SK-N-SH (cell line): ENCODE measurements around the gene FAM43B. TPM values are rescaled to one million over a fixed set of nuclear protein-coding genes. Genes with fewer than 3 reads are reported as not detected.

Experiments used
- CTCF ChIA-PET: fragments of 300-600, 350-600 bp; formaldehyde crosslinking; extraction: SDS; loops from one replicate; lab custom pipeline; 2021; lab: Yijun Ruan, JAX
- POLR2A ChIA-PET: fragments of 350-600 bp; sonication (Branson Sonifier 250); formaldehyde crosslinking; extraction: SDS; loops from one replicate; lab custom pipeline; 2020; ENCODE audit warnings: antibody characterized with exemption, inconsistent platforms; lab: Yijun Ruan, JAX
- DNase-seq: peaks from one replicate; pipeline ENCODE4 v3.0.0; 2012
- H2AFZ ChIP-seq: fragments of 200-600 bp; sonication (generic); 2 replicates; pipeline ENCODE4 v1.8.1; 2016; ENCODE audit warnings: antibody characterized with exemption, mild to moderate bottlenecking, low read depth
- H3F3A ChIP-seq: fragments of 200-600 bp; sonication (generic); replicated peaks from 2 replicates; pipeline ENCODE3; 2016; ENCODE audit warnings: antibody characterized with exemption, mild to moderate bottlenecking; ENCODE audit not compliant: insufficient read depth
- H3K27ac ChIP-seq, 2 experiments: fragments of 200-500 bp in 1 of 2; fragments of 200-600 bp in 1 of 2; sonication (Bioruptor generic) in 1 of 2; sonication (generic), shearing (Covaris generic) in 1 of 2; 2 replicates each; pipeline versions ENCODE4 v1.5.1 to v1.6.1; 2014 to 2016; ENCODE audit warnings: low read depth in 2 of 2, inconsistent platforms in 1 of 2, low read length in 1 of 2, mild to moderate bottlenecking in 1 of 2, mixed read lengths in 1 of 2
- H3K27me3 ChIP-seq: fragments of 200-600 bp; sonication (generic), shearing (Covaris generic); 2 replicates; pipeline ENCODE4 v1.6.1; 2016; ENCODE audit warnings: mixed run types; ENCODE audit not compliant: insufficient read depth
- H3K36me3 ChIP-seq, 2 experiments: fragments of 200-500 bp in 1 of 2; fragments of 200-600 bp in 1 of 2; sonication (Bioruptor generic) in 1 of 2; sonication (generic) in 1 of 2; replicated peaks in 1 of 2; 2 replicates each; pipeline versions ENCODE3 to v1.5.1; 2014 to 2016; ENCODE audit warnings: low read length in 1 of 2, mild to moderate bottlenecking in 1 of 2; ENCODE audit not compliant: insufficient read depth in 2 of 2, control insufficient read depth in 1 of 2
- H3K4me1 ChIP-seq, 2 experiments: fragments of 200-500 bp in 1 of 2; fragments of 200-600 bp in 1 of 2; sonication (Bioruptor generic) in 1 of 2; sonication (generic), shearing (Covaris generic) in 1 of 2; 2 replicates each; pipeline versions ENCODE4 v1.5.1 to v1.6.1; 2014 to 2016; ENCODE audit warnings: low read depth in 1 of 2, low read length in 1 of 2, mixed run types in 1 of 2; ENCODE audit not compliant: insufficient read depth in 2 of 2, control insufficient read depth in 1 of 2
- H3K4me2 ChIP-seq: fragments of 200-600 bp; sonication (generic), shearing (Covaris generic); 2 replicates; pipeline ENCODE4 v1.6.1; 2017; ENCODE audit warnings: mixed run types
- H3K4me3 ChIP-seq, 2 experiments: fragments of 200-500 bp in 1 of 2; fragments of 200-600 bp in 1 of 2; sonication (Bioruptor generic) in 1 of 2; sonication (generic), shearing (Covaris generic) in 1 of 2; 2 replicates each; pipeline versions ENCODE4 v1.5.1 to v1.8.1; 2014 to 2016; ENCODE audit warnings: low read depth in 2 of 2, inconsistent platforms in 1 of 2, low read length in 1 of 2, mild to moderate bottlenecking in 1 of 2, mixed read lengths in 1 of 2, moderate library complexity in 1 of 2
- H3K79me2 ChIP-seq: fragments of 200-600 bp; sonication (generic); 2 replicates; pipeline ENCODE4 v1.8.1; 2017; ENCODE audit warnings: mild to moderate bottlenecking; ENCODE audit not compliant: insufficient read depth
- H3K9ac ChIP-seq: fragments of 200-600 bp; sonication (generic); 2 replicates; pipeline ENCODE4 v1.6.1; 2017; ENCODE audit warnings: mixed run types
- H3K9me2 ChIP-seq: fragments of 200-600 bp; sonication (generic); 2 replicates; pipeline ENCODE4 v1.6.1; 2017; ENCODE audit warnings: mixed run types
- H3K9me3 ChIP-seq: fragments of 200-600 bp; sonication (generic); 2 replicates; pipeline ENCODE4 v1.6.1; 2017; ENCODE audit warnings: mixed run types, mild to moderate bottlenecking, moderate library complexity
- H4K20me1 ChIP-seq: fragments of 200-600 bp; sonication (generic); 2 replicates; pipeline ENCODE4 v1.6.1; 2017; ENCODE audit warnings: mild to moderate bottlenecking, mixed run types; ENCODE audit not compliant: insufficient read depth
- CHD2 ChIP-seq: fragments of 150-350 bp; IDR thresholded peaks from 2 replicates; pipeline ENCODE4 v1.6.1; 2018; ENCODE audit warnings: low read length; ENCODE audit not compliant: partially characterized antibody
- EZH2phosphoT487 ChIP-seq: fragments of 200-600 bp; sonication (generic); IDR thresholded peaks from 2 replicates; pipeline ENCODE4 v1.6.1; 2017; ENCODE audit warnings: low read depth, mixed run types, mild to moderate bottlenecking, antibody characterized with exemption, moderate library complexity, borderline replicate concordance
- FOXJ3 ChIP-seq: sonication (generic); formaldehyde crosslinking; IDR thresholded peaks from 2 replicates; pipeline ENCODE4 v1.5.1; 2020; ENCODE audit warnings: mild to moderate bottlenecking, missing genetic modification reagents
- GABPA ChIP-seq: IDR thresholded peaks from 2 replicates; pipeline ENCODE4 v1.4.0; 2012; ENCODE audit warnings: low read depth, mild to moderate bottlenecking
- GATA2 ChIP-seq: sonication (generic); formaldehyde crosslinking; IDR thresholded peaks from 2 replicates; pipeline ENCODE4 v1.5.0; 2020; ENCODE audit warnings: mild to moderate bottlenecking, missing genetic modification reagents
- IRF3 ChIP-seq: fragments of 150-350 bp; IDR thresholded peaks from 2 replicates; pipeline ENCODE4 v1.6.1; 2016; ENCODE audit warnings: mild to moderate bottlenecking, low read depth, low read length
- JUND ChIP-seq: IDR thresholded peaks from 2 replicates; pipeline ENCODE4 v1.4.0; 2012
- MEF2A ChIP-seq: IDR thresholded peaks from 2 replicates; pipeline ENCODE4 v1.4.0; 2012; ENCODE audit warnings: low read depth, borderline replicate concordance
- NFIC ChIP-seq: IDR thresholded peaks from 2 replicates; pipeline ENCODE4 v1.4.0; 2012; ENCODE audit warnings: borderline replicate concordance
- PBX3 ChIP-seq: IDR thresholded peaks from 2 replicates; pipeline ENCODE4; 2012
- POLR2AphosphoS5 ChIP-seq: IDR thresholded peaks from 2 replicates; pipeline ENCODE4 v1.6.1; 2012; ENCODE audit warnings: low read depth, low read length
- RAD21 ChIP-seq: IDR thresholded peaks from 2 replicates; pipeline ENCODE4 v1.6.1; 2012; ENCODE audit warnings: mild to moderate bottlenecking, low read length
- REST ChIP-seq: IDR thresholded peaks from 2 replicates; pipeline ENCODE4 v1.6.1; 2012; ENCODE audit warnings: mild to moderate bottlenecking, low read depth, low read length, moderate library complexity
- RXRA ChIP-seq: IDR thresholded peaks from 2 replicates; pipeline ENCODE4 v1.4.0; 2012; ENCODE audit warnings: low read depth, mild to moderate bottlenecking, borderline replicate concordance
- SMC3 ChIP-seq: IDR thresholded peaks from 2 replicates; pipeline ENCODE4 v1.6.1; 2012; ENCODE audit warnings: low read depth, low read length, improper control_type of control experiment
- USF1 ChIP-seq: IDR thresholded peaks from 2 replicates; pipeline ENCODE4 v1.4.0; 2012; ENCODE audit warnings: low read depth, borderline replicate concordance
- ZBTB33 ChIP-seq: IDR thresholded peaks from 2 replicates; pipeline ENCODE4 v1.4.0; 2012; ENCODE audit warnings: low read depth, borderline replicate concordance
- WGBS: methylation state at CpG from one replicate; pipeline ENCODE4 v1.1.6; 2017; ENCODE audit warnings: low lambda C conversion rate; 5-methylcytosine and 5-hydroxymethylcytosine counted together
- polyA plus RNA-seq, 3 experiments: library from polyadenylated mRNA; depleted of rRNA; stranded (reverse); fragments of >200 nt; gene quantifications; 2 replicates each; pipeline ENCODE4 v1.2.3, GENCODE V29; 2012

Gene FAM43B
- polyA plus RNA-seq, 1 of the 3 experiments (the other 2 are of a cell fraction), result not detected

GRCh38 chr1:20597650-20598049 is 45.3 kb downstream of the FAM43B start:
- TF ChIP-seq NFIC (no peak), GATA2 (CRISPR knock-in tag) (no peak), REST (no peak), FOXJ3 (CRISPR knock-in tag) (no peak), USF1 (no peak), POLR2AphosphoS5 (no peak), IRF3 (no peak), EZH2phosphoT487 (no peak), PBX3 (no peak), SMC3 (no peak), MEF2A (no peak), GABPA (no peak), RXRA (no peak), CHD2 (no peak), JUND (no peak), ZBTB33 (no peak), RAD21 (no peak)
- H3K4me1 ChIP-seq, result peaks cover 0 to 7% of the 10 kb centered on the region in 2 experiments; a peak in 1 of 4 replicates
- no peak for DNase-seq
- POLR2A ChIA-PET, result no interaction called here
- H3K4me2 ChIP-seq, result no peak overlapping the region
- H3K4me3 ChIP-seq, result no peak overlapping the region
- no peaks in the 10 kb centered on the region for H3K36me3 ChIP-seq
- no peaks in the 10 kb centered on the region for H4K20me1 ChIP-seq
- CTCF ChIA-PET, result interaction anchor here (0.6 kb wide), 1 partner anchor 1720 kb away, joined by 3 read pairs; no protein-coding TSS in a partner anchor
- no peaks in the 10 kb centered on the region for H3K79me2 ChIP-seq
- no peak overlapping the region for H3K27ac ChIP-seq
- no peaks in the 10 kb centered on the region for H3K9me2 ChIP-seq
- H3K9ac ChIP-seq, result no peak overlapping the region
- H3K9me3 ChIP-seq, result no peaks in the 10 kb centered on the region
- 92% methylated on average over 3 of the region's 3 CpGs for WGBS
- no peaks in the 10 kb centered on the region for H3K27me3 ChIP-seq
- H3F3A ChIP-seq, result peaks cover 3% of the 10 kb centered on the region
- H2AFZ ChIP-seq, result no peak overlapping the region
